ENCODE data around the gene SENP6.

DNA sequence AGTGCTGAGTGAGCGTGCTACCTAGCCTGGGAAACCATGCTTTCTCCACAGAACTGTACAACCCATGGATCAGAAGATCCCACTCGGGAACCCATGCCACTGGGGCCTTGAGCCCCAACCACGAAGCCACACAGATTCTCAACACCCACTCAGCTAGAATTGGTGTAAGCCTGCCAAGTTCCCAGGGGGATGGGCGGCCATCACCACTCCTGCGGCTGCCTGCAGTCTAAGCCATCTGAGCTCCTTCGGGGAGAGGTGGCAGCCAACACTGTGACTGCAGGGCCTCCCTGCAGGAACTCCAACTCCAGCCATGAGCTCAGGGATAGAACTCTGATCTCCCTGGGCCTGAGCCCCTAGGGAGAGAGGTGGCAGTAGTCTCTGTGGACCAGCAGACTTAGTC, 33.6 kb upstream of the SENP6 start:
- TF ChIP-seq, protein P1, sequence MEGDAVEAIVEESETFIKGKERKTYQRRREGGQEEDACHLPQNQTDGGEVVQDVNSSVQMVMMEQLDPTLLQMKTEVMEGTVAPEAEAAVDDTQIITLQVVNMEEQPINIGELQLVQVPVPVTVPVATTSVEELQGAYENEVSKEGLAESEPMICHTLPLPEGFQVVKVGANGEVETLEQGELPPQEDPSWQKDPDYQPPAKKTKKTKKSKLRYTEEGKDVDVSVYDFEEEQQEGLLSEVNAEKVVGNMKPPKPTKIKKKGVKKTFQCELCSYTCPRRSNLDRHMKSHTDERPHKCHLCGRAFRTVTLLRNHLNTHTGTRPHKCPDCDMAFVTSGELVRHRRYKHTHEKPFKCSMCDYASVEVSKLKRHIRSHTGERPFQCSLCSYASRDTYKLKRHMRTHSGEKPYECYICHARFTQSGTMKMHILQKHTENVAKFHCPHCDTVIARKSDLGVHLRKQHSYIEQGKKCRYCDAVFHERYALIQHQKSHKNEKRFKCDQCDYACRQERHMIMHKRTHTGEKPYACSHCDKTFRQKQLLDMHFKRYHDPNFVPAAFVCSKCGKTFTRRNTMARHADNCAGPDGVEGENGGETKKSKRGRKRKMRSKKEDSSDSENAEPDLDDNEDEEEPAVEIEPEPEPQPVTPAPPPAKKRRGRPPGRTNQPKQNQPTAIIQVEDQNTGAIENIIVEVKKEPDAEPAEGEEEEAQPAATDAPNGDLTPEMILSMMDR (IDR thresholded peaks at IDR 0.05 in 4 of 5, conservative IDR thresholded peaks at IDR 0.05 in 1 of 5), result no peak
- TF ChIP-seq POLR2A (IDR thresholded peaks at IDR 0.05), result no peak

Measured in gastrocnemius medialis (tissue), 4 donors.